Right lobe of liver (tissue), 4 donors: Measurements from ENCODE around the gene SLC6A18.

Experiments
- POLR2A ChIP-seq: fragments of 450-650 bp; IDR thresholded peaks from one replicate; pipeline ENCODE4 v1.6.1; 2017; ENCODE audit warnings: antibody characterized with exemption, mild to moderate bottlenecking
- TF ChIP-seq, protein P1 (sequence below), 4 donors: fragments of 200-600 bp in 3 of 4; fragments of 450-650 bp in 1 of 4; IDR thresholded peaks; one replicate each; pipeline versions ENCODE4 v1.5.1 to v1.8.0; 2016 to 2022; ENCODE audit warnings: antibody characterized with exemption in 4 of 4, mild to moderate bottlenecking in 2 of 4
- donor health status: DM: no; HTN: no; CAD: no.
- donor health status: DM: no; HTN: no; CAD: no.
- donor health status: DM: no; HTN: yes; CAD: no.

GRCh38 chr5:1186351-1187233, 38.6 kb upstream of the SLC6A18 start:
- TF ChIP-seq, protein P1, sequence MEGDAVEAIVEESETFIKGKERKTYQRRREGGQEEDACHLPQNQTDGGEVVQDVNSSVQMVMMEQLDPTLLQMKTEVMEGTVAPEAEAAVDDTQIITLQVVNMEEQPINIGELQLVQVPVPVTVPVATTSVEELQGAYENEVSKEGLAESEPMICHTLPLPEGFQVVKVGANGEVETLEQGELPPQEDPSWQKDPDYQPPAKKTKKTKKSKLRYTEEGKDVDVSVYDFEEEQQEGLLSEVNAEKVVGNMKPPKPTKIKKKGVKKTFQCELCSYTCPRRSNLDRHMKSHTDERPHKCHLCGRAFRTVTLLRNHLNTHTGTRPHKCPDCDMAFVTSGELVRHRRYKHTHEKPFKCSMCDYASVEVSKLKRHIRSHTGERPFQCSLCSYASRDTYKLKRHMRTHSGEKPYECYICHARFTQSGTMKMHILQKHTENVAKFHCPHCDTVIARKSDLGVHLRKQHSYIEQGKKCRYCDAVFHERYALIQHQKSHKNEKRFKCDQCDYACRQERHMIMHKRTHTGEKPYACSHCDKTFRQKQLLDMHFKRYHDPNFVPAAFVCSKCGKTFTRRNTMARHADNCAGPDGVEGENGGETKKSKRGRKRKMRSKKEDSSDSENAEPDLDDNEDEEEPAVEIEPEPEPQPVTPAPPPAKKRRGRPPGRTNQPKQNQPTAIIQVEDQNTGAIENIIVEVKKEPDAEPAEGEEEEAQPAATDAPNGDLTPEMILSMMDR (IDR thresholded peaks at IDR 0.05): no peak
- no peak for TF ChIP-seq POLR2A
